HG02870 (cell line): ENCODE data around the gene TLK2.

Experiments
- ATAC-seq: cut with Tn5 transposase; IDR thresholded peaks from one replicate; pipeline ENCODE4 v1.9.1; 2021; ENCODE audit warnings: mild to moderate bottlenecking, moderate library complexity; ENCODE audit not compliant: unreplicated experiment

Gene TLK2

DNA sequence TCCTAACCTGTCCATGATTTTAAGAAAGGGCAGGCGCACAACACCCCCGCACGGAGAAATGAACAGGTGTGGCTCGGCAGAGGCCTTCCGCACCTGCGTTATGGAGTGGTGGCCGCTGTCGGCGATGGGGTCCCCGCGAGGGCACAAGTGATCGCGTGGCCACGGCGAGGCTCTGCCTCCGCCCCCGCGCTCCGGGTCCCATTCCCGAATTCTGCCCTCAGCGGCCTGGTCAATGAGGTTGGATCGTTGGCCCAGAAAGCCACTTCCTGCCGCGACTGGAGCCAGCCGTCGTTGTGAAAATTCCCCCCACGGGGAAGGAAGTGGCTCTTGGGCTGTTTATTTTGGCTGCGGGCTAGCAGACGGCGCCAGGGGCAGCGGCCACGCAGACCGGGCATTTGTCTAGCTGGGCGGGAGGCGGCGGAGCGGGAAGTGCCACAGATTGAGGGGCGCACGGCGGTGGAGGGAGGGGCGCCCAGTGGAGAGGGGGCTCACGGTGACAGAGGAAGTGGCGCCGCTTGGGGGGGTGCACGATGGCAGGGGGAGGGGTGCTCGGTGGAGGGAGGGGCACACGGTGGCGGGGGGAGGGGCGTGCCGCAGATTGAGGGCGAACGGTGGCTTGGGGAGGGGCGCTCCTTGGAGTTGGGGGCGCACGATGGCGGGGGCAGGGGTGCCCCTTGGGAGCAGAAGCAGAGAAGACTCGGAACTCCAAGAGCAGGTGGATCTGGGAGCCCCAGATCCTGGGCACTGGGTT, 173.8 kb downstream of the TLK2 start:
- ATAC-seq = no peak

DNA sequence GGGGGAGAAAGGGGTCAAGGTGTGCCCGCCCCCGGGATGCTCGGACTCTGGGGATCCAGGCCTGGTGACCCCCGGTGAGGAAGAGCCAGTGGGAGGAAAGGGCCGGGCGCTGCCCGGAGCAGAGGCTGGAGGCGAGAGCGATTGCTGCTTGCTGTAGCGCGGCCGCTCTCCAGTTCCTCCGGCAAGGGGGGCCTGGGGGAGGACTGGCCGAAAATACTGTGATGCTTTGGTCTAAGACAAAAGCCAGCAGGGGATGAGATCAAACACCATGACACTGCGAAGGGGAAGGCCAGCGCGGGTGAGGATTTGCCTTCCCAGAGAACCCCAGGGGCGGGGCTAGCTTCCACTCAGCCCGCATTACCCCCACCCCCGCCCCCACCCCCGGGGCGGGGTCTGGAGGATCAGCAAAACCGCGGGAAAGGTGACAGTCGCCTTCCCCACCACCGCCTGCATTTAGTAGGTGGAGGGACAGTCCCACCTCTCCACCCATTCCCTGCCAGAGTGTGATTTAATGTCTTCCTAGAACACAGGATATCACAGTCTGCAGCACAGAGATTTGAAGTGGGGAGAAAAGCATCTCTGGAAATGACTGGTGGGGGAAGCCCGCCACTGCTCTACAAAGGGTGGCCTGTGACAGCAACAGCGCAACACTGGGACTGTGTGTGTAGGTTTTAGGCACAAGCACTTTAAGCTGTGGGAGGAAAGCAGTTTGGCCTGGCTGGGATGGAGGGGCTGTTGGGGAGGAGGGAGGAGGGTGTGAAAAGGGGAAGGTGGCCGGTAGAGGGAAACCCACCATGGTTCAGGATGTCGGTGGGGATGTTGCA, 174.6 kb downstream of the TLK2 start:
- ATAC-seq = peak; percentile 90

DNA sequence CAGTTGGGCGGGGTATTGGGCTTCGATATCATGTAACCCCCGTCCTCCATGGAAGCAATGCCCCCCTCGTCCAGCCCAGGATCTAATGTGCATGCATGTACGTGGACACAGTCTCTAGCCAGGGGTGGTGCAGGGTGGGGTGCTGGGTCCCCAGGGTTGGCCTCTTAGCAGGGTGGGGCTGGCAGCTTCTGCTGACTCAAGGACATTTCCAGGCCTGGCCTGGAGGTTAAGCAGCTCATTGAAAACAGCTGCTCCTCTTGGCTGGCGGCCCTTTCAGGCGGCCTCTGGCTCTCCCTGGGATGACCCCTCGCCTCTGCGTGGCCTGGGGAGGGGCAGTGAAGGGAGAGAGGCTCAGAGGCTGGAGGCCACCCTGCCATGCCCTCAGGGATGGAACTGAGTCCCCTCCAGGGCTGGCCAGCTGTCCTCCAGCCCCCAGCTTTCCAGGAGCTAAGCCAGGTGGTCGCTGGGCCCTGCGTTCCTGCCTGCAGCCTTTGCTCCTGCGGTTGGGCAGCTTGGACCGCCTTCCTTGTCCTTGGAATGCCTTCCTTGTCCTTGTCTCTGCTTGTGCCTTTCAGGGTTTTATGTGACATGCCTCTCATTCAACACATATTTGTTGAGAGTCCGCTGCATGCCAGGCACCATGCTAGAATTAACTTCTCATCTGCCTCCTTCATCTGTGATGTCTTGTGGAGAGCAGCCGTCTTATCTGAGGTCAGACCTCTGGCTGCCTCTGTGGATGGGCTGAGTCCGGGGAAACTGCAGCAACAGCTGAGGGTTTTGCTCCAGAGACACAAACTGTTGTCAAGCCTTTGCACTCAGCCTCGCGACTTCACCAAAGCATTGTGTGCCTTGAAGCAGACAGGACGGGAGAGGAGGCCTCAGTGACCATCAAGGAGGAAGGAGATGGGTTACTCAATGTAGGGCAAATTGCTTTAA, 175.5 kb downstream of the TLK2 start:
- ATAC-seq = no peak

DNA sequence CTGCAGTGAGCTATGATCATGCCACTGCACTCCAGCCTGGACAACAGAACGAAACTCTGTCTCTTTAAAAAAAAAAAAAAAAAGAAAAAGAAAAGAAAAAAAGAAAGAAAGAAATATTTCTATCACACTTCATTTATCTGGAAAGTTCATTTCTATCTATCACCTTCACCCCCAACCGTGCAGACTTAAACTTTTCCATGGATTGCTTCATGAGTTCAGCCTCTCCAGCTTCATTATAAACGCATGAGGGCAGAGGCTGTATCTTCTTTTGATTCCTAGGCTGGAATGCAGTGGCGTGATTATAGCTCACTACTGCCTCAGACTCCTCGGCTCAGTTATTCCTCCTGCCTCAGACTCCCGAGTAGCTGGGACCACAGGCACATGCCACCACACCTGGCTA, 177.0 kb downstream of the TLK2 start:
- no peak for ATAC-seq

DNA sequence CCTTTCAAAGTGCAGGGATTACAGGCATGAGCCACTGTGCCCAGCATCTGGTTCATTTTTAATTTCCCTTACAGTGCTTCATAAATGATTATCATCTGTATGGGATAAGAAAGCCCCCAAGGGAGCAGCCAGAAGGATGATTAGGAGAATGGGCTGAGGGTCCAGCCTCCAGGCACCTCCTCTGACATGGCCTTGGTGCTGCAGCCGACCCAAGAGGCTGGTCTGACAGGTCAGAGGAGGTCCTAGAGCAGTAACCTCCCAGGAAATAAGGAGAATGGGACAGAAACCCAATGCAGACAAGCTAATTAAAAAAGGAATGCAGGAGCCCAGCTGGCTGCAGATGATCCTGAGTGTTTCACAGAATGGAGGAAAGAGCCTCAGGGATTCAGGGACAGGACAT, 177.8 kb downstream of the TLK2 start:
- ATAC-seq = no peak

DNA sequence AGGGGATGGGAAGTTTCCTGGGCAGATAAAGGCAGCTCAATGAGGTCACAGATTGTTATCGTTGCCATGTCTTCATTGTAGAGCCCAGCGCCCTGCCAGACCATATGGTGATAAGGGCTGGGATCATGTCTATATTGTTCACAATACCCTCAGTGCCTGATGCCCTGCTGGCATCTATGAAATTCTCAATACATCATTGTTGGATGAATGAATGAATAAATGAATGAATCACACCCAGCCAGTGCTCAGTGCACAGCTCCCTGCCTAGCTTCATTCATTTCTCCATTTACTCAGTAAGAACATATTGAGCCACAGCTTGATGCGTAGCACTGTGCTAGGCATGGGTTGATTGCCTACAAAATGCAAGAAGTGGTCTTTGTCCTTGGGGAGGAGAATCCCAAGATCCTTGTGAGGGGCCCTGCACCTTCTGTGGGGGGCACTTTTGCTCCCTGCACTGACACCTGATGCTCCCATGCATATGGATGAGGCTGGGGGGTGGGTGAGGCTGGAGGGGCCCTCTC, 178.6 kb downstream of the TLK2 start:
- no peak for ATAC-seq

DNA sequence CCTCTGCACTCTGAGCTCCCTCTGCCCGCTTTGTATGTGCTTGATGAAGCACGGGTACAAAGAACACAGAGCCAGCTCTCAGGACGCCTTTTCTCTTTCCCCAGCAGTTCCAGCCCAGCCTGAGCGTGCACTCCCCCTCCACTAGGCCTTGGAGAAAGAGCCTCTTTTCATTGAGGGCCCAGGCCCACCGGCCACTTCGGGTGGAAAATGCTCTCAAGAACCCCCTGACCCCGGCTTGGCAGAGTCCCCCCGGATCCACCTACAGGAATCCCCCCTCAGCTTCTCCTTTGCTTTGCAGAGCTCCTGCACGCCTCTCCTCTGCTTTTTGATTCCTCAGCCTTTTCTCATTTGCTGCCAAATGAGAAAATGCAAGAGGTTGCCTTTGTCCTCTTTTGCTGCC, 179.1 kb downstream of the TLK2 start:
- no peak for ATAC-seq

DNA sequence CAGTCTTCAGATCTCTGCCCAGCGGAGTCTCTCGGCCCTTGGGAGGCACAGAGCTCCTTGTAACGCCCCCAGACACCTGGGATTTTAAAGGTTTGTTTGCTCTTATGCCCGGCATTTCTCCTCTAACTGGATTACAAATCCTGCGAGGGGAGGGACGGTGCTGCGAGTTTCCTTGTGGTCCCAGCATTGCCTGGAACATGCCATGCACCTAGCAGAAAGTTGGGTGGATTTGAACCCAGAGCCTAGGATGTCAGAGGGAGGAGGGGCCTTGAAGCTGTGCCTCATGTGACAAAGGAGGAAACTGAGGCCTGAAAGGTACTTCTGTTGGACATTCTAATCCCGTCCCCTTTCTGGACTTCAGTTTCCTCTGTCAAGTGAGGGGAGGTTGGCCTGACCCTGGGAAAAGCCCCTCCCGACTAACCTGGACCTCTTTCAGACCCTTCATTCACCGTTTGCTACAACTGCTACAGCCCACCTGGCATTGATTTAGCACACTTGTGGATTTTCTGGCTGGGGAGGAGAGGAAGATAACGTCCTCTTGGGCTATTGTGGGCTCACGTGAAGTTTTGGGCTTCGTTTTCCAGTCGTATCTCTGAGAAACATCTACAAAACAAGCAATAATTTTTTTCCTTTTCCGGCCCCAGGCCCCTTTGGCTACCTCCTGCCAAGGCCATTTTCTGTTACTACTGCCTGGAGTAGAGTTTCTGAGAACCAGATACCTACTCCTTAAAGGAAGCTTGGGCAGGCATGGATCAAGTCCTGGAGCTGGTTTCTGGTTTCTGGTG, 179.7 kb downstream of the TLK2 start:
- no peak for ATAC-seq

DNA sequence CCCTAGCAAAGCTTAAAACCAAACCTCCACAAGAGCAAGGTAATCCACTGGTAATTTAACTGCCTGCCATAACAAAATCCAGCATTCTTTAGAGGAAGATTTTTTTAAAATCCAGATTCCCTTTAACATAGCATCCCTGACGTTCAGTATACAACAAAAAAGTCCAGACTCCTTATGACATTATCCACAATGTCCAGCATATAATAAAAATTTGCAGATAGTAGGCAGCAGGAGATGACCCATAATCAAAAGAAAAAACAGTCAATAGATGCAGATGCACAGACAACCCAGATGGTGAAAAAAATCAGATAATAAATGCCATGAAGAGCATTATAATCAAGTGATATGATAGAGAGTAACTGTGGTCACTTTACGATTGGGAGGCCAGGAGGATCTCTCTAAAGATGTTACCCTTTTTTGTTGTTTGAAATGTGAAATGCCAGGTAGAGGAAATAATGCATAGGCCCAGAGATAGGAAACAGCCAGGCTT, 182.0 kb downstream of the TLK2 start:
- ATAC-seq = no peak

DNA sequence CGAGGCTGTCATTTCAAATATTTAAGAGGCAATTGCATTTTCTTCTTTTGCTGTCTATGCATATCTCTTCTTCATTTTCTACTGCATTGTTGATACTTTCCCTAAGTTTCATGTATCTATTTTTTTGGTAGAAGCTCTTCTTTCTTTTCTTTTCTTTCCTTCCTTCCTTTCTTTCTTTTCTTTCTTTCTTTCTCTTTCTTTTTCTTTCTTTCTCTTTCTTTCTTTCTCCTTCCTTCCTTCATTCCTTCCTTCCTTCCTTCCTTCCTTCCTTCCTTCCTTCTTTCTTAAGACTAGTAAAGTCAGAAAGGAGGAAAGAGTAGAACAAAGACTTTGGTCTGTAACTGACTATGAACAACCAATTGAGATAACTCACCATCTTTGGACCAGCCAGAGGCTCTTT, 182.7 kb downstream of the TLK2 start:
- no peak for ATAC-seq

DNA sequence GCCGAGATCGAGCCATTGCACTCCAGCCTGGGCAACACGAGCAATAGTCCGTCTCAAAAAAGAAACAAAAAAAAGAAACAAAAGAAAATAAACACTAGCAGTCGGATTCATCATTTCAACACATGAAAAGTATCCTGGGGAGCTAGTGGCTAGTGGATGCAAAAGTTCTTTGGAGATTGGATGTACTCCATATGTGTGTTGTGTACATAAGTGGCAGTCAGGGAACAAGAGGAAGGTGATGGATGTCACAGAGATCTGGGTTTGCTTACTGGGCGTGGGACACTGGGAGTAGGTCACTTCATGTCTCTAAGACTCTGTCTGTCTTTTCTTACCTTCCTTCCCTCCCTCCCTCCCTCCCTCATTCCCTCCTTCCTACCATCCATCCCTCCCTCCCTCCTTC, 184.2 kb downstream of the TLK2 start:
- ATAC-seq = no peak
